GM03348 (cell line): ENCODE measurements around the gene CDY1B.
"Not testable (repeated sequence)": the region's sequence is repeated elsewhere in the genome, so short reads cannot be mapped to it uniquely, and the experiment has no call there.

Experiments used
- DNase-seq: peaks from one replicate; pipeline ENCODE4 v3.0.0; 2012; ENCODE audit warnings: low spot score

The CDY1B gene, protein sequence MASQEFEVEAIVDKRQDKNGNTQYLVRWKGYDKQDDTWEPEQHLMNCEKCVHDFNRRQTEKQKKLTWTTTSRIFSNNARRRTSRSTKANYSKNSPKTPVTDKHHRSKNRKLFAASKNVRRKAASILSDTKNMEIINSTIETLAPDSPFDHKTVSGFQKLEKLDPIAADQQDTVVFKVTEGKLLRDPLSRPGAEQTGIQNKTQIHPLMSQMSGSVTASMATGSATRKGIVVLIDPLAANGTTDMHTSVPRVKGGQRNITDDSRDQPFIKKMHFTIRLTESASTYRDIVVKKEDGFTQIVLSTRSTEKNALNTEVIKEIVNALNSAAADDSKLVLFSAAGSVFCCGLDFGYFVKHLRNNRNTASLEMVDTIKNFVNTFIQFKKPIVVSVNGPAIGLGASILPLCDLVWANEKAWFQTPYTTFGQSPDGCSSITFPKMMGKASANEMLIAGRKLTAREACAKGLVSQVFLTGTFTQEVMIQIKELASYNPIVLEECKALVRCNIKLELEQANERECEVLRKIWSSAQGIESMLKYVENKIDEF

GRCh38 chrY:24047919-24048318, at the start of gene CDY1B:
TSS of gene CDY1B (minus strand) at chrY:24048019. CDS start at chrY:24047688, 331 bp downstream.
- DNase-seq = not testable (repeated sequence)

DNA sequence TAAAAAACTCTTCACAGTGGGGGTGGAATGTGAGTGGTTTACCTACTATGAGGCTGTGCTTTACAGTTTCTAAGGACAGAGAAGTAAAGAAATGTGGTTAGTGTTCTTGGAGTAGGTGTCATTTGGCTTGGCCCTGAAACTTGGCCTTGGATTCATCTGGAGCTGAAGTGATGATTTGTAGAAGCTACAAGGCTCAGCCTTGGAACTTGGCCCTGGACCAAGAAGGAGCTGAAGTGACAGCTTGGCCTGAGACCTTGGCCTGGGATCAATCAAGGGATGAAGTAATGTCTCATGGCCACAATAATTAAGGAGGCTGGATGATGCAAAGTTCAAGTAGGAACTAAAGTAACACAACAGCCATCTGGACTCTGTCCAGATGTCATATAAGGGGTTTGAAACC, 1.7 kb upstream of the CDY1B start:
- not testable (repeated sequence) for DNase-seq

- DNase-seq = not testable (repeated sequence)
Observed at GRCh38 chrY:24043209-24043608, 4.6 kb downstream of the CDY1B start.

DNA sequence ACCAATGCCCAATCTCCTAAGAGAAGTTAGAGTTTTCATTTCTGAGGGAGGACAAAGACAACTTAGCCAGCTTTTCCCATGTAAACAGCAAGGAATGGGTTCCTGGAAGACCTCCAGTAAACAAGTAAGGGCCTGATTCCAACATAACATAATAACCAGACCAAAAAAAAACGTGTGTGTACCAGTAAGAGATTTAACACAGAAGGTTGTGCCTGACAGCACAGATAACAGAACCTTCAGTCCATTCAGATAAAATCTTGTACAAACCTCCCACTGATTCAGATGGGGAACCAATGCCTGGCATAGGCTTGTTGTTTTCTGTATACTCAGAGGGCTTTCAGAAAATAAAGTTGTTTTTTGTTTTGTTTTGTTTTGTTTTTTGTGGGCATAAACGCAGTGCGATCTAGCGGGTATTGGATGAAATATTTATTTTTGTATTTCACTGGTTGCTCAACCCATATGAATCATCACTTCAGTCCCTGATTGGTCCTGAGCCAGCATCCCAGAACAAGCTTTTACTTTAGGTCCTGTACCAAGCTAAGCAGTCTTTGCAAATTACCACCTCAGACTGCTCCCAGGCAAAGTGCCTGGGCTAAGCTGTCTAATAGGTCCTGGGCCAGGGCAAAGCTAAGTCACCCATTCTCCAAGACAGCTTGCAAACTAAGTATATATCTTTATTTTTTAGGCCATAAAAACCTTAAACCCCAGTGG, 8.7 kb downstream of the CDY1B start:
- DNase-seq = not testable (repeated sequence)

DNA sequence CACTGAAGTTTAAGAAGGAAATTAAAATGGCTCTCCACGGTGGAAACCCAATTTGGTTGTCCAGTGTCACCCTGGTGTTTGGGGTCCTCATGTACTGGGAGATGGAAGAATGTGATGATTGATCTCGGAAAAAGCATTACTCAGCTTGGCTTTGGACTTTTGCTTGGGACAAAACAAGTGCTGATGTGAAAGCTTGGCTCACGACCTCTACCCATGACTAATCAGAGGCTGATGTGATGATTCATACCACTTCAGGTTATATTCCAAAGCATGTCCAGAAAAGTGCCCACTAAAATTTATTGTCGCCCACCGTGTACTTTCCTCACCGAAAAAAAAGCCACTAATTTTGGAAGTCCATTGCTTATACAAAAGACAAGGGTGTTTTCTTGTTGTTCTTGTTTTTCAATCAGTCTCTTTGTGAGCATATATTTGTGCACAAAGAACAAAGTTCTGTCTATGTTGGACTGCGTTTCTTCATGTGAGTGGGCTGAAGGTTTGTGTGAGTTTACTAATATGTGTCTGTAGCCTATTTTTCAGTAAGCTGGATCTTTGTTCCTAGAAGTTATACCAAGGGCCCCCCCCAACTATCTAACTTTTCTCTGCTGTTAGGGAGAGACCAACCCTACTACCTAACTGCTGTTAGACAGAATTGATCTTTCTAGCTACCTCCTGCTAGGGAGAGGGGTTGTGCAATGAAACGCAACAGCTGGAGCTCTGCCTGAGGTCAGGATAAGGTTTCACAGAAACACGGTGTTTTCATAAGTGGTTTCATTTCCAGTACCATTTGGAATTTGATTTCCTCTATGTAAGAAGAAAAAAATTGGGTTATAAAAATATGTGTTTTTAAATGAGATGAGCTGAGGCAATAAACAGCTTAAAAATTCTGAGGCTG, 21.4 kb downstream of the CDY1B start:
- DNase-seq = not testable (repeated sequence)
